ENCODE results near the gene NFATC2.

GRCh38 chr20:51360451-51361201 is 181.9 kb downstream of the NFATC2 start:
- TF ChIP-seq CTCF (IDR thresholded peaks at IDR 0.05) (no peak), POLR2A (IDR thresholded peaks at IDR 0.05) (no peak)

Measured in Peyer's patch (tissue), 4 donors.